GM18519 (cell line): ENCODE results near the gene ZNF76.
"Not testable (repeated sequence)": the region's sequence is repeated elsewhere in the genome, so short reads cannot be mapped to it uniquely, and the experiment has no call there.

ENCODE experiments used
- ATAC-seq: cut with Tn5 transposase; IDR thresholded peaks from one replicate; pipeline ENCODE4 v1.9.1; 2021; ENCODE audit warnings: mild to moderate bottlenecking, moderate library complexity; ENCODE audit not compliant: unreplicated experiment, low FRiP score

Gene ZNF76

GRCh38 chr6:35296931-35297600 lies 37.5 kb downstream of the ZNF76 start:
- ATAC-seq, result no peak

GRCh38 chr6:35297601-35298481 lies 38.3 kb downstream of the ZNF76 start, which contains the start of gene DEF6:
DEF6 (plus strand) TSS chr6:35297818; CDS start chr6:35297857, 39 bp downstream.
- ATAC-seq, result peak; percentile 63

- ATAC-seq, result no peak
These were observed 39.1 kb downstream of the ZNF76 start for GRCh38 chr6:35298625-35299140.

- ATAC-seq, result no peak
These were observed 40.1 kb downstream of the ZNF76 start for GRCh38 chr6:35299674-35300073.

- ATAC-seq, result no peak
These were observed 41.3 kb downstream of the ZNF76 start for GRCh38 chr6:35300848-35301247.

- ATAC-seq, result peak; percentile 47
These were observed 43.2 kb downstream of the ZNF76 start for GRCh38 chr6:35302604-35303241.

- ATAC-seq, result no peak
These were observed 44.8 kb downstream of the ZNF76 start for GRCh38 chr6:35304299-35304698.

GRCh38 chr6:35305117-35305516 lies 45.6 kb downstream of the ZNF76 start:
- no peak for ATAC-seq

- not testable (repeated sequence) for ATAC-seq
These were observed 47.6 kb downstream of the ZNF76 start for GRCh38 chr6:35307138-35307537.

- not testable (repeated sequence) for ATAC-seq
These were observed 49.0 kb downstream of the ZNF76 start for GRCh38 chr6:35308543-35308942.

- no peak for ATAC-seq
These were observed 50.2 kb downstream of the ZNF76 start for GRCh38 chr6:35309611-35310264.

GRCh38 chr6:35310265-35310831 lies 50.8 kb downstream of the ZNF76 start:
- no peak for ATAC-seq

GRCh38 chr6:35311390-35312075 lies 52.0 kb downstream of the ZNF76 start:
- no peak for ATAC-seq

- ATAC-seq, result no peak
These were observed 52.7 kb downstream of the ZNF76 start for GRCh38 chr6:35312076-35312800.

GRCh38 chr6:35312807-35313206 lies 53.3 kb downstream of the ZNF76 start:
- ATAC-seq, result no peak

- no peak for ATAC-seq
These were observed 58.1 kb downstream of the ZNF76 start for GRCh38 chr6:35317483-35318195.

GRCh38 chr6:35318196-35319171 lies 58.9 kb downstream of the ZNF76 start:
- no peak for ATAC-seq
